HG03571 (cell line): ENCODE results near the gene SPATA46.
"Not testable (repeated sequence)": the region's sequence is repeated elsewhere in the genome, so short reads cannot be mapped to it uniquely, and the experiment has no call there.

Experiments used
- ATAC-seq: cut with Tn5 transposase; IDR thresholded peaks from one replicate; pipeline ENCODE4 v1.9.1; 2021; ENCODE audit not compliant: unreplicated experiment

SPATA46 gene

DNA sequence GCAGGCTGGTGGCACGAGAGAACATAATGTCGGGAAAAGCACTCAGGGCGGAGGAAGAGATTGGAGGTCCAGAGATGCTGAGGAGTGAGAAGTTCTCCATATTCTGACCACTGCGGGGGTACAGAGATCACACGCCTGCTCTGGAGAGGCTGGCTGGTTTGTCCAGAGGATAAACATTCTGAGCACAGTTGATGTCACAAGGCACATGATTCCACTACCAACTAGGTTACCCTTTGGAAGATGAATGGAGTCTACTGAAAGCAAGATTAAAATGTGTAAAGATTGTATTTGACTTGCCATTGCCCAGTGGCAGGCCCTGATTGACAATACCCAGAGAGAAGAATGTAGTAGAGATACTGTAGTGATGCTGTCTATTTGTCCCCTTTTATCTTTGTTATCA, at the start of gene SPATA46:
TSS of gene SPATA46 (minus strand) at position 164 of the 400 bp plus-strand sequence. CDS start at position 100, 64 bp downstream.
- no peak for ATAC-seq

- ATAC-seq: no peak
Measured at GRCh38 chr1:162422662-162423375, 46.2 kb upstream of the SPATA46 start.

DNA sequence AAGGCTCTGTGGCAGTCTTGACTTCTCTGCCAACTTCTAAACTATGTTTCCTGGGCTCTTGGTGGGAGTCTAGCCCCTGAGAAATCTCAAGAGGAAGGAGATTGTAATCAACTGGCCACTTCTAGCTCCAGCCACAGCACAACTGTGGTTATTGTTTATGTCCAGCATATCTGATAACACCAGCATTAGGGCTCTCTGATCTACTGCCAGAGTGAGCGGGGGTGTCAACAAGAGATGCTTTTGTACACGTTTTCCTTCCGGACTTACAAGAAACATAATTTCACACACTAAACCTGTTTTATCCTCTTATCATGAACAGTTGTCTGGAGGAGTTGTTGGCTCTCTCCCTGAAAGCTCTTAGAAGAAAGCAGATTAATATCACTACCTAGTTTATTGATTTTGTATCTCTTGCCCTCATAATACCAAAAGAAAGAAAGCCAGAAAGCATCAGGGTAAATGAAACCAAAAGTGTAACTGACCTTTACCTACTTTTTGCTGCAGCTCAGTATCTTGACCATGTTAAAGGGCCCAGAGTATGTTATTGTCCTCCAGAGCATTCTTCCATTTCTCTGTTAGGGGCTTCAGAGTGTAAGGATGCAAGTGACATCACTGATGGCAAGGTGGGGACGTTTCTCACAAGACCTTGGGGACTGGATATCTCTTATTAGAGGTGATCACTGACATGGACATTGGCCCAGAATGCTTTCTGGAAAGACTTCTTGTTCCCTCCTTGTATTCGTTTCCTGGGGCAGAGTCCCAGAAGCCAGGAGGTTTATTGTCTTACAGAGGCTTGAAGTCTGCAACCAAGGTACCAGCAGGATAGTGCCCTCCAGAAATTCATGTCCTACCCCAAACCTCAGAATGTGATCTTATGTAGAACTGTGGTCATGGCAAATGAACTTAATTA, 44.9 kb upstream of the SPATA46 start:
- no peak for ATAC-seq

- ATAC-seq: no peak
Measured at GRCh38 chr1:162420120-162420519, 43.5 kb upstream of the SPATA46 start.

- ATAC-seq: not testable (repeated sequence)
Measured at GRCh38 chr1:162419450-162419931, 42.8 kb upstream of the SPATA46 start.

GRCh38 chr1:162418584-162418983, 41.9 kb upstream of the SPATA46 start:
- ATAC-seq: not testable (repeated sequence)

DNA sequence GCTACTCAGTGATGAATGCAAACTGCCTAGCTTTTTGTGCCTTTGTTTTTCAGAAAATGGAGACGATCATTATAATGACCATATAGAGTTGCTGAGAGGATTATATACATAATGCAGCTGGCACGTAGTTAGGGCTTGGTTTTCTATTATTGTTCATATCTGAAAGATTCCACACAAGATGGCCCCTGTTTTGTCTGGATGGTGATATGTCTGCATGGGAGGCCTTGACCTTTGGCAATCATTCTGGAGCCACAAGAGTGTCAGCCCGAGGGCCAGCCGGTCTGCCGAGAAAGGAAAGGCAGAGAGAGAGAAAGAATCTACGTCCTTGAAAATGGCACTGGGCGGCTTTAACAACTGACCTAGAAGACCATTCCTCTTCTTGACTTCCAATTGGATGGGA, 41.0 kb upstream of the SPATA46 start:
- no peak for ATAC-seq

DNA sequence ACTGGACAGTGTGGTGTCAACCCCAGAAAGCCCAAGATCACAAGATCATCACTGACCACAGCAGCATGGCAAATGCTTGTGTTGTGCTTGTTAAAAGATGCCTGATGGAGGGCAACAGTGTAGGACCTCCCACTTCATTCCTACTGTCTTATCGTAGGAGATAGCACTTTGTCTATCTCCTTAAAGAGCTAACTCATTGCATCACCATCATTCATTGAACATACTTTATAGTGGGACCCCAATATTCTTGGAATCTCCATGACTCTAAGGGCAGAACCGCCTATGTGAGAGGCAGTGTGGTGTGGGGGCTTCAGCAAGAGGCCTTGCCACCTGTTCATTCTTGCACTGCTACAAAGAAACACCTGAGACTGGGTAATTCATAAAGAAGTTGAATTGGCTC, 40.3 kb upstream of the SPATA46 start:
- no peak for ATAC-seq

DNA sequence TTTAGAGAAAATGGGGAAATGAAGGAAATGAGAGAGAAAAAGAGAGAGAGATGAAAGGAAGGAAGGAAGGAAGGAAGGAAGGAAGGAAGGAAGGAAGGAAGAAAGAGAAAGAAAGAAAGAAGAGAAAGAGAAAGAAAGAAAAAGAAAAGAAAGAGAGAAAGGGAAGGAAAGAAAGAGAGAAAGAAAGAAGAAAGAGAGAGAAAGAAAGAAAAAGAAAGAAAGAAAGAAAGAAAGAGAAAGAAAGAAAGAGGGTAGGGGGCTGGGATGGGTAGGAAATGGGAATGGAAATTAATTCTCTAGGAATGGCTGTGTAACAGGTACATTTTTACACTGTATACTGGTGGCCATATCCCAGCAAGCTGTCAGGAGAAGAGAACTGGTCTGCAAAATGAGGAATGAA, 39.6 kb upstream of the SPATA46 start:
- no peak for ATAC-seq

- ATAC-seq: no peak
Measured at GRCh38 chr1:162412002-162412401, 35.3 kb upstream of the SPATA46 start, which contains the start of gene SH2D1B. TSS of gene SH2D1B (minus strand) at chr1:162412136. CDS start at chr1:162412016, 120 bp downstream.

DNA sequence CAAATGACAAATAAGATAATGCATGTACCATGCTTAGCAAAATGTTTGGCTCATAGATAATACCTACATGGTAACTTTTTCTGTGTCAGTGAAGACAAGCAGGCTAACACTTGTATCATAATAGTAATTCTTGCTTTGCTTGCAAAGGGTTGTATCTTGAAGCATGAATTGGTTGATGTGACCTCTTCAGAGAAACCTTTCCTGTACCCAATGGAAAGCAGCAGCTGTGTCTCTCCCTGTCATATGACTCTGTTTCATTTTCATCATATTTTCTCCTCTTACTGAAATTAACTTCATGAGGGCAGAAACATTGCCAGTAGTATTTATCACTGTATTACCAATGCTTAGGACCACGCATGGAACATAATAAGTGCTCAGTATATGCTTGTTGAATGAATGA, 30.9 kb upstream of the SPATA46 start:
- ATAC-seq: no peak

DNA sequence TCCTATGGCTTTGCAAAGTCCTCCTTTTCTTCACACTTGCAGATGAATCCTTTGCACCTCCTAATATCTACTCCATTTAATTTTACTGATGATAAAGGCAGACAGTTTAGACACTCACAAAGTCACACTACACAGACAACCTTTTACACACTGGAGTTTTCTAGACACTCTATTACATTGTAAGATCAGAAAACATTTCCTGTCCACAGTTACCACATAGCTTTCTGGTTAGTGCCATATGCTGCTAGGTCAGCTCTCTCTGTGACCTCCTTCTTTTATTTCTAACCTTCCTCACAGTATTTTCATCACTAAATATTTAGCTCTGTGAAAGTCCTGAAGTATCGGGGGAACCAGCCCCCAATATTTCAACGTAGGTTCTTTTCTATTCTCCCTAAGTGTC, 30.2 kb upstream of the SPATA46 start:
- ATAC-seq: no peak

GRCh38 chr1:162405800-162406199, 29.1 kb upstream of the SPATA46 start:
- no peak for ATAC-seq

GRCh38 chr1:162404550-162405160, 28.0 kb upstream of the SPATA46 start:
- ATAC-seq: no peak

DNA sequence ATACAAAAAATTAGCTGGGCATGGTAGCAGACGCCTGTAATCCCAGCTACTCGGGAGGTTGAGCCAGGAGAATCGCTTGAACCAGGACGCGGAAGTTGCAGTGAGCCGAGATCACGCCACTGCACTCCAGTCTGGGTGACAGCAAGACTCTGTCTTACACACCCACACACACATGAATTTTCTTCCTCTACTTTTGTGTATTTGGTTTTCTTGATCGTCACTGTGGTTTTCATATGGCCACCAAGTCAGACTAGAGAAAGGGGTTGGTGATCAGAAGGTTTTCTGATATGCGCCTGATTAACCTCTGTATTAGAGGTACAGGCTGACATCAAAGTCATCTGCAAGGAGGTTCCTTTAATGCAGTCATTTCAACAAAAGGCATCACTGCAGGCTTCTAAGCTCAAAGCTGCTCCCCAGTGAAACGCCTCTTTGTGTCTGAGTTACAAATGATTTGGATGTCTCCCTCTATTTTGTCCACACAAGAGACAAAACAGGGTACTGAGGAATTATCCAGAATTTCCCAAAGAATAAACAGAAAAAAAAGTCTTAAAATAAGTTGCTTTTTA, 24.2 kb upstream of the SPATA46 start:
- no peak for ATAC-seq

- no peak for ATAC-seq
Measured at GRCh38 chr1:162398999-162399580, 22.4 kb upstream of the SPATA46 start.

- ATAC-seq: no peak
Measured at GRCh38 chr1:162397943-162398560, 21.4 kb upstream of the SPATA46 start.

- no peak for ATAC-seq
Measured at GRCh38 chr1:162397039-162397448, 20.4 kb upstream of the SPATA46 start.

GRCh38 chr1:162396201-162396906, 19.7 kb upstream of the SPATA46 start:
- ATAC-seq: no peak
